Stomach (tissue), 9 donors: ENCODE results near the gene CDKN1C. TPM values are rescaled to one million over a fixed set of nuclear protein-coding genes. Genes with fewer than 3 reads are reported as not detected.
A peak's percentile ranks its signal among the peaks of the same experiment; 100 is the strongest.

ENCODE experiments used
- DNase-seq, 2 donors: peaks; one replicate each; pipeline versions ENCODE4 v3.0.0 to v3.0.0-alpha.2; 2013 to 2019
- H3K27ac ChIP-seq, 5 donors: fragments of 200-600 bp in 4 of 5; sonication (generic) in 4 of 5; one replicate each; pipeline ENCODE4 v1.5.1; 2013 to 2019; ENCODE audit warnings: mild to moderate bottlenecking in 1 of 5, moderate library complexity in 1 of 5
- H3K27me3 ChIP-seq, 3 donors: fragments of 200-600 bp; sonication (generic); one replicate each; pipeline ENCODE4 v1.5.1; 2017 to 2019; ENCODE audit warnings: mixed run types in 1 of 3
- H3K36me3 ChIP-seq, 4 donors: fragments of 200-600 bp; sonication (generic); 1 replicate in 3 of 4; 2 replicates in 1 of 4; pipeline ENCODE4 v1.5.1; 2016 to 2019
- H3K4me1 ChIP-seq, 4 donors: fragments of 200-600 bp; sonication (generic); one replicate each; pipeline ENCODE4 v1.5.1; 2016 to 2019
- H3K4me3 ChIP-seq, 4 donors: fragments of 200-600 bp; sonication (generic) in 3 of 4; one replicate each; pipeline ENCODE4 v1.5.1; 2016 to 2019; ENCODE audit warnings: mild to moderate bottlenecking in 1 of 4
- H3K9me3 ChIP-seq, 4 donors: fragments of 200-600 bp; sonication (generic); one replicate each; pipeline ENCODE4 v1.5.1; 2016 to 2019
- CTCF ChIP-seq, 7 experiments: fragments of 450-650 bp in 4 of 7; fragments of 200-600 bp in 3 of 7; sonication (generic) in 3 of 7; IDR thresholded peaks; one replicate each; pipeline ENCODE4 v1.5.1; 2016 to 2019; ENCODE audit warnings: antibody characterized with exemption in 7 of 7, control low read depth in 2 of 7, mild to moderate bottlenecking in 1 of 7
- EP300 ChIP-seq: sonication (generic); formaldehyde crosslinking; IDR thresholded peaks from one replicate; pipeline ENCODE4 v1.6.1; 2017; ENCODE audit warnings: antibody characterized with exemption
- POLR2A ChIP-seq, 4 donors: fragments of 450-650 bp; IDR thresholded peaks; one replicate each; pipeline ENCODE4 v1.6.1; 2016; ENCODE audit warnings: antibody characterized with exemption in 4 of 4, control low read depth in 2 of 4, mild to moderate bottlenecking in 1 of 4, moderate library complexity in 1 of 4
- POLR2AphosphoS5 ChIP-seq, 3 donors: sonication (generic); formaldehyde crosslinking; IDR thresholded peaks; one replicate each; pipeline ENCODE4 v1.6.1; 2016; ENCODE audit warnings: antibody characterized with exemption in 3 of 3
- WGBS, 5 donors: extraction: QIAGEN DNeasy Blood & Tissue Kit in 3 of 5; methylation state at CpG; one replicate each; pipeline versions ENCODE4 v1.1.5 to v1.1.7; 2013 to 2018; 5-methylcytosine and 5-hydroxymethylcytosine counted together
- intact Hi-C: fragments of 100-400 bp; cut with DNase I; formaldehyde crosslinking; loops from one replicate; pipeline ENCODE4 v1.15.1; 2023; ENCODE audit warnings: low total_unique reads
- polyA plus RNA-seq, 3 donors: library from polyadenylated mRNA; stranded (reverse); fragments of 200-250 nt; gene quantifications; one replicate each; pipeline ENCODE4 v1.2.3, GENCODE V29; 2013
- total RNA-seq, 5 donors: library from RNA; depleted of rRNA; stranded (reverse); fragments of >200 nt; gene quantifications; one replicate each; pipeline versions ENCODE4 v1.1.0 to v1.2.3, GENCODE V29; 2014 to 2016
- donor health status: healthy with polysubstance abuse.
- donor health status: Bipolar disorder and iron deficiency.
- donor health status: healthy.

CDKN1C gene
- total and polyA plus RNA-seq, 8 donors: 10.5 to 99.1 (median 42.3) TPM

GRCh38 chr11:2892967-2893528 lies 7.5 kb upstream of the CDKN1C start:
- intact Hi-C loops: no loop called here
- TF ChIP-seq POLR2AphosphoS5 (IDR thresholded peaks at IDR 0.05): no peak
- no peak for TF ChIP-seq POLR2A (IDR thresholded peaks at IDR 0.05)
- Histone ChIP-seq H3K36me3 (no peaks in the 10 kb centered on the region), H3K9me3 (no peaks in the 10 kb centered on the region), H3K27ac (peak overlapping the region; percentile 2 to 87 (median 72)), H3K27me3 (no peaks in the 10 kb centered on the region), H3K4me1 (peaks cover 20 to 44% (median 37%) of the 10 kb centered on the region in 4 donors), H3K4me3 (peak overlapping the region; percentile 37 to 49 (median 45))
- peak in 1 of 2 donors; percentile 57 for DNase-seq
- WGBS, 5 donors: 48 to 55% (median 51%) methylated on average over 4 of the region's 4 CpGs

- H3K9me3 ChIP-seq: no peaks in the 10 kb centered on the region
- peak overlapping the region; percentile 37 to 49 (median 45) for H3K4me3 ChIP-seq
- TF ChIP-seq EP300: no peak
- peak in 5 of 7 experiments; percentile 79 to 96 (median 85) for TF ChIP-seq CTCF (IDR thresholded peaks at IDR 0.05)
- TF ChIP-seq POLR2A (IDR thresholded peaks at IDR 0.05): no peak
- no peak for TF ChIP-seq POLR2AphosphoS5 (IDR thresholded peaks at IDR 0.05)
- intact Hi-C loops: no loop called here
- peak overlapping the region; percentile 57 to 87 (median 72) for H3K27ac ChIP-seq
- 4 to 12% (median 5%) methylated on average over 15 to 34 of the region's 34 CpGs for WGBS, 5 donors
- H3K36me3 ChIP-seq: no peaks in the 10 kb centered on the region
- H3K27me3 ChIP-seq: no peaks in the 10 kb centered on the region
- H3K4me1 ChIP-seq: peaks cover 20 to 45% (median 40%) of the 10 kb centered on the region in 4 donors
- peak in 1 of 2 donors; percentile 91 for DNase-seq
Measured at GRCh38 chr11:2892215-2892966, 6.8 kb upstream of the CDKN1C start.

- H3K27ac ChIP-seq: peak overlapping the region; percentile 57 to 87 (median 72)
- intact Hi-C loops: no loop called here
Measured at GRCh38 chr11:2891326-2892214, 6.0 kb upstream of the CDKN1C start.

More at GRCh38 chr11:2891326-2892214, 6.0 kb upstream of the CDKN1C start:
- H3K4me3 ChIP-seq: peak overlapping the region; percentile 37 to 49 (median 45)
- H3K9me3 ChIP-seq: no peaks in the 10 kb centered on the region
- H3K4me1 ChIP-seq: peaks cover 20 to 53% (median 46%) of the 10 kb centered on the region in 4 donors
- DNase-seq: peak; percentile 68 to 82
- no peaks in the 10 kb centered on the region for H3K36me3 ChIP-seq
- no peak for TF ChIP-seq POLR2A (IDR thresholded peaks at IDR 0.05)
- no peak for TF ChIP-seq EP300
- TF ChIP-seq CTCF (IDR thresholded peaks at IDR 0.05): no peak
- TF ChIP-seq POLR2AphosphoS5 (IDR thresholded peaks at IDR 0.05): no peak
- H3K27me3 ChIP-seq: no peaks in the 10 kb centered on the region
- 27 to 37% (median 30%) methylated on average over 14 to 17 of the region's 17 CpGs for WGBS, 5 donors
